MM.1S (cell line): ENCODE results near the gene ARL17B.
"Not testable (repeated sequence)": the region's sequence is repeated elsewhere in the genome, so short reads cannot be mapped to it uniquely, and the experiment has no call there.

Experiments used
- EZH2 ChIP-seq: fragments of 300-600 bp; sonication (generic); optimal IDR thresholded peaks from 2 replicates; pipeline ENCODE3; 2017; ENCODE audit warnings: low read depth, mild to moderate bottlenecking, antibody characterized with exemption, low read length, mixed read lengths
- EZH2phosphoT487 ChIP-seq: fragments of 300-600 bp; sonication (generic); IDR thresholded peaks from 2 replicates; pipeline ENCODE4 v1.6.1; 2018; ENCODE audit warnings: antibody characterized with exemption, low read length
- TF ChIP-seq, protein P1 (sequence below): fragments of 300-600 bp; sonication (generic); IDR thresholded peaks from 2 replicates; pipeline ENCODE4 v1.5.1; 2016; ENCODE audit warnings: antibody characterized with exemption, low read length, mixed read lengths

DNA sequence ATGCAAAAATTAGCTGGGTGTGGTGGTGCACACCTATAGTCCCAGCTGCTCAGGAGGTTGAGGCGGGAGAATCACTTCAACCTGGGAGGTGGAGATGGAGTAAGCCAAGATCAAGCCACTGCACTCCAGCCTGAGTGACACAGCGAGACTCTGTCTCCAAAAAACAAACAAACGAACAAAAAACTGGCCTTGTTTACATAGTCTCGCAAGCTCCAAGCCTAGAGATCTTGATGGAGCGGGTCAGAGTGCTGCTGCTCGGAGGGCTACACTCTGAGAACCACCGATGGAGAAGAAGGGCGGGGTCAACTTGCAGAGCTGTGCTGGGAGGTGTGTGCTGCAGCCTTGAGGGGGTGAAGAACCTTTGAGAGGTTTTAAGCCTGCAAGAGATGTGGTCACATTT, 130.2 kb downstream of the ARL17B start:
- TF ChIP-seq, protein P1, sequence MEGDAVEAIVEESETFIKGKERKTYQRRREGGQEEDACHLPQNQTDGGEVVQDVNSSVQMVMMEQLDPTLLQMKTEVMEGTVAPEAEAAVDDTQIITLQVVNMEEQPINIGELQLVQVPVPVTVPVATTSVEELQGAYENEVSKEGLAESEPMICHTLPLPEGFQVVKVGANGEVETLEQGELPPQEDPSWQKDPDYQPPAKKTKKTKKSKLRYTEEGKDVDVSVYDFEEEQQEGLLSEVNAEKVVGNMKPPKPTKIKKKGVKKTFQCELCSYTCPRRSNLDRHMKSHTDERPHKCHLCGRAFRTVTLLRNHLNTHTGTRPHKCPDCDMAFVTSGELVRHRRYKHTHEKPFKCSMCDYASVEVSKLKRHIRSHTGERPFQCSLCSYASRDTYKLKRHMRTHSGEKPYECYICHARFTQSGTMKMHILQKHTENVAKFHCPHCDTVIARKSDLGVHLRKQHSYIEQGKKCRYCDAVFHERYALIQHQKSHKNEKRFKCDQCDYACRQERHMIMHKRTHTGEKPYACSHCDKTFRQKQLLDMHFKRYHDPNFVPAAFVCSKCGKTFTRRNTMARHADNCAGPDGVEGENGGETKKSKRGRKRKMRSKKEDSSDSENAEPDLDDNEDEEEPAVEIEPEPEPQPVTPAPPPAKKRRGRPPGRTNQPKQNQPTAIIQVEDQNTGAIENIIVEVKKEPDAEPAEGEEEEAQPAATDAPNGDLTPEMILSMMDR: not testable (repeated sequence)
- TF ChIP-seq EZH2phosphoT487, EZH2: not testable (repeated sequence)
